SK-N-SH (cell line): Measurements from ENCODE around the gene PPARD. TPM values are rescaled to one million over a fixed set of nuclear protein-coding genes. Genes with fewer than 3 reads are reported as not detected.

Experiments
- CTCF ChIA-PET: fragments of 300-600, 350-600 bp; formaldehyde crosslinking; extraction: SDS; loops from one replicate; lab custom pipeline; 2021; lab: Yijun Ruan, JAX
- POLR2A ChIA-PET: fragments of 350-600 bp; sonication (Branson Sonifier 250); formaldehyde crosslinking; extraction: SDS; loops from one replicate; lab custom pipeline; 2020; ENCODE audit warnings: antibody characterized with exemption, inconsistent platforms; lab: Yijun Ruan, JAX
- DNase-seq: peaks from one replicate; pipeline ENCODE4 v3.0.0; 2012
- H2AFZ ChIP-seq: fragments of 200-600 bp; sonication (generic); 2 replicates; pipeline ENCODE4 v1.8.1; 2016; ENCODE audit warnings: antibody characterized with exemption, mild to moderate bottlenecking, low read depth
- H3F3A ChIP-seq: fragments of 200-600 bp; sonication (generic); replicated peaks from 2 replicates; pipeline ENCODE3; 2016; ENCODE audit warnings: antibody characterized with exemption, mild to moderate bottlenecking; ENCODE audit not compliant: insufficient read depth
- H3K27ac ChIP-seq, 2 experiments: fragments of 200-500 bp in 1 of 2; fragments of 200-600 bp in 1 of 2; sonication (Bioruptor generic) in 1 of 2; sonication (generic), shearing (Covaris generic) in 1 of 2; 2 replicates each; pipeline versions ENCODE4 v1.5.1 to v1.6.1; 2014 to 2016; ENCODE audit warnings: low read depth in 2 of 2, inconsistent platforms in 1 of 2, low read length in 1 of 2, mild to moderate bottlenecking in 1 of 2, mixed read lengths in 1 of 2
- H3K27me3 ChIP-seq: fragments of 200-600 bp; sonication (generic), shearing (Covaris generic); 2 replicates; pipeline ENCODE4 v1.6.1; 2016; ENCODE audit warnings: mixed run types; ENCODE audit not compliant: insufficient read depth
- H3K36me3 ChIP-seq, 2 experiments: fragments of 200-500 bp in 1 of 2; fragments of 200-600 bp in 1 of 2; sonication (Bioruptor generic) in 1 of 2; sonication (generic) in 1 of 2; replicated peaks in 1 of 2; 2 replicates each; pipeline versions ENCODE3 to v1.5.1; 2014 to 2016; ENCODE audit warnings: low read length in 1 of 2, mild to moderate bottlenecking in 1 of 2; ENCODE audit not compliant: insufficient read depth in 2 of 2, control insufficient read depth in 1 of 2
- H3K4me1 ChIP-seq, 2 experiments: fragments of 200-500 bp in 1 of 2; fragments of 200-600 bp in 1 of 2; sonication (Bioruptor generic) in 1 of 2; sonication (generic), shearing (Covaris generic) in 1 of 2; 2 replicates each; pipeline versions ENCODE4 v1.5.1 to v1.6.1; 2014 to 2016; ENCODE audit warnings: low read depth in 1 of 2, low read length in 1 of 2, mixed run types in 1 of 2; ENCODE audit not compliant: insufficient read depth in 2 of 2, control insufficient read depth in 1 of 2
- H3K4me2 ChIP-seq: fragments of 200-600 bp; sonication (generic), shearing (Covaris generic); 2 replicates; pipeline ENCODE4 v1.6.1; 2017; ENCODE audit warnings: mixed run types
- H3K4me3 ChIP-seq, 2 experiments: fragments of 200-500 bp in 1 of 2; fragments of 200-600 bp in 1 of 2; sonication (Bioruptor generic) in 1 of 2; sonication (generic), shearing (Covaris generic) in 1 of 2; 2 replicates each; pipeline versions ENCODE4 v1.5.1 to v1.8.1; 2014 to 2016; ENCODE audit warnings: low read depth in 2 of 2, inconsistent platforms in 1 of 2, low read length in 1 of 2, mild to moderate bottlenecking in 1 of 2, mixed read lengths in 1 of 2, moderate library complexity in 1 of 2
- H3K79me2 ChIP-seq: fragments of 200-600 bp; sonication (generic); 2 replicates; pipeline ENCODE4 v1.8.1; 2017; ENCODE audit warnings: mild to moderate bottlenecking; ENCODE audit not compliant: insufficient read depth
- H3K9ac ChIP-seq: fragments of 200-600 bp; sonication (generic); 2 replicates; pipeline ENCODE4 v1.6.1; 2017; ENCODE audit warnings: mixed run types
- H3K9me2 ChIP-seq: fragments of 200-600 bp; sonication (generic); 2 replicates; pipeline ENCODE4 v1.6.1; 2017; ENCODE audit warnings: mixed run types
- H3K9me3 ChIP-seq: fragments of 200-600 bp; sonication (generic); 2 replicates; pipeline ENCODE4 v1.6.1; 2017; ENCODE audit warnings: mixed run types, mild to moderate bottlenecking, moderate library complexity
- H4K20me1 ChIP-seq: fragments of 200-600 bp; sonication (generic); 2 replicates; pipeline ENCODE4 v1.6.1; 2017; ENCODE audit warnings: mild to moderate bottlenecking, mixed run types; ENCODE audit not compliant: insufficient read depth
- ELF1 ChIP-seq: IDR thresholded peaks from 2 replicates; pipeline ENCODE4 v1.4.0; 2012
- FOXJ3 ChIP-seq: sonication (generic); formaldehyde crosslinking; IDR thresholded peaks from 2 replicates; pipeline ENCODE4 v1.5.1; 2020; ENCODE audit warnings: mild to moderate bottlenecking, missing genetic modification reagents
- IRF3 ChIP-seq: fragments of 150-350 bp; IDR thresholded peaks from 2 replicates; pipeline ENCODE4 v1.6.1; 2016; ENCODE audit warnings: mild to moderate bottlenecking, low read depth, low read length
- NRF1 ChIP-seq: IDR thresholded peaks from 2 replicates; pipeline ENCODE4 v1.6.1; 2012; ENCODE audit warnings: low read depth, mild to moderate bottlenecking, low read length
- RAD21 ChIP-seq: IDR thresholded peaks from 2 replicates; pipeline ENCODE4 v1.6.1; 2012; ENCODE audit warnings: mild to moderate bottlenecking, low read length
- REST ChIP-seq: IDR thresholded peaks from 2 replicates; pipeline ENCODE4 v1.6.1; 2012; ENCODE audit warnings: mild to moderate bottlenecking, low read depth, low read length, moderate library complexity
- TCF12 ChIP-seq: IDR thresholded peaks from 2 replicates; pipeline ENCODE4 v1.4.0; 2012
- USF1 ChIP-seq: IDR thresholded peaks from 2 replicates; pipeline ENCODE4 v1.4.0; 2012; ENCODE audit warnings: low read depth, borderline replicate concordance
- WGBS: methylation state at CpG from one replicate; pipeline ENCODE4 v1.1.6; 2017; ENCODE audit warnings: low lambda C conversion rate; 5-methylcytosine and 5-hydroxymethylcytosine counted together
- polyA plus RNA-seq, 3 experiments: library from polyadenylated mRNA; depleted of rRNA; stranded (reverse); fragments of >200 nt; gene quantifications; 2 replicates each; pipeline ENCODE4 v1.2.3, GENCODE V29; 2012
- TF ChIP-seq, protein P1 (sequence below): fragments of 150-350 bp; IDR thresholded peaks from 2 replicates; pipeline ENCODE4 v1.6.1; 2017; ENCODE audit warnings: antibody characterized with exemption, low read length, low read depth, borderline replicate concordance
- TF ChIP-seq, protein P2 (sequence below): IDR thresholded peaks from 2 replicates; pipeline ENCODE4; 2012

PPARD gene
- polyA plus RNA-seq, 1 of the 3 experiments (the other 2 are of a cell fraction) = 13.3 TPM

DNA sequence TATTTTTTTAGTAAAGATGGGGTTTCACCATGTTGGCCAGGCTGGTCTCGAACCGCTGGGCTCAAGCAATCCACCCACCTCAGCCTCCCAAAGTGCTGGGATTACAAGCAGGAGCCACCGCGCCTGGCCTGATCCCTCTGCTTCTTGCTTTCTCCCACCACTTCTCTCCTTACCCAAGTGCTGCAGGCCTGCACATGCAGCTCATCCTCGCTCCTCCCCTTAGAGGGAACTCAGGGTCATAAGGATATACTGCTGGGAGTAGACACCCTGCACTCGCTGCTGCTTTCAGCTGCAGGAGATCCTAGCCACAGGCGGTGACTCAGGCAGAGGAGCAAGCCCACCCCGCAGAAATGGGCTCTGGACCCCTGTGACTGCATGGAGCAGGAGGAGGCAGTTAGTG is 69.7 kb downstream of the PPARD start:
- no peaks in the 10 kb centered on the region for H3K9me3 ChIP-seq
- H3K27me3 ChIP-seq = no peaks in the 10 kb centered on the region
- H3K79me2 ChIP-seq = no peaks in the 10 kb centered on the region
- H3K36me3 ChIP-seq = peaks cover 0 to 4% of the 10 kb centered on the region in 2 experiments
- no peaks in the 10 kb centered on the region for H3K9me2 ChIP-seq
- H3K27ac ChIP-seq = no peak overlapping the region
- CTCF ChIA-PET = interaction anchor here (0.7 to 1.9 kb wide), 4 partner anchors 9 to 70 kb away, joined by 3 to 5 read pairs (median 3); partner anchors contain the start of gene PPARD
- no peaks in the 10 kb centered on the region for H4K20me1 ChIP-seq
- POLR2A ChIA-PET = no interaction called here
- no peak for DNase-seq
- peaks cover 0 to 15% of the 10 kb centered on the region in 2 experiments; a peak in 1 of 4 replicates for H3K4me1 ChIP-seq
- no peak overlapping the region for H3K9ac ChIP-seq
- no peak overlapping the region for H2AFZ ChIP-seq
- H3F3A ChIP-seq = no peaks in the 10 kb centered on the region
- WGBS = 90% methylated on average over 8 of the region's 8 CpGs
- TF ChIP-seq ELF1 (no peak), USF1 (no peak), IRF3 (no peak), FOXJ3 (CRISPR knock-in tag) (no peak), REST (no peak), NRF1 (no peak)
- TF ChIP-seq, protein P1, sequence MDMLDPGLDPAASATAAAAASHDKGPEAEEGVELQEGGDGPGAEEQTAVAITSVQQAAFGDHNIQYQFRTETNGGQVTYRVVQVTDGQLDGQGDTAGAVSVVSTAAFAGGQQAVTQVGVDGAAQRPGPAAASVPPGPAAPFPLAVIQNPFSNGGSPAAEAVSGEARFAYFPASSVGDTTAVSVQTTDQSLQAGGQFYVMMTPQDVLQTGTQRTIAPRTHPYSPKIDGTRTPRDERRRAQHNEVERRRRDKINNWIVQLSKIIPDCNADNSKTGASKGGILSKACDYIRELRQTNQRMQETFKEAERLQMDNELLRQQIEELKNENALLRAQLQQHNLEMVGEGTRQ = no peak
- TF ChIP-seq, protein P2, sequence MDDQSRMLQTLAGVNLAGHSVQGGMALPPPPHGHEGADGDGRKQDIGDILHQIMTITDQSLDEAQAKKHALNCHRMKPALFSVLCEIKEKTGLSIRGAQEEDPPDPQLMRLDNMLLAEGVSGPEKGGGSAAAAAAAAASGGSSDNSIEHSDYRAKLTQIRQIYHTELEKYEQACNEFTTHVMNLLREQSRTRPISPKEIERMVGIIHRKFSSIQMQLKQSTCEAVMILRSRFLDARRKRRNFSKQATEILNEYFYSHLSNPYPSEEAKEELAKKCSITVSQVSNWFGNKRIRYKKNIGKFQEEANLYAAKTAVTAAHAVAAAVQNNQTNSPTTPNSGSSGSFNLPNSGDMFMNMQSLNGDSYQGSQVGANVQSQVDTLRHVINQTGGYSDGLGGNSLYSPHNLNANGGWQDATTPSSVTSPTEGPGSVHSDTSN = no peak
- no peak overlapping the region for H3K4me3 ChIP-seq
- H3K4me2 ChIP-seq = no peak overlapping the region

DNA sequence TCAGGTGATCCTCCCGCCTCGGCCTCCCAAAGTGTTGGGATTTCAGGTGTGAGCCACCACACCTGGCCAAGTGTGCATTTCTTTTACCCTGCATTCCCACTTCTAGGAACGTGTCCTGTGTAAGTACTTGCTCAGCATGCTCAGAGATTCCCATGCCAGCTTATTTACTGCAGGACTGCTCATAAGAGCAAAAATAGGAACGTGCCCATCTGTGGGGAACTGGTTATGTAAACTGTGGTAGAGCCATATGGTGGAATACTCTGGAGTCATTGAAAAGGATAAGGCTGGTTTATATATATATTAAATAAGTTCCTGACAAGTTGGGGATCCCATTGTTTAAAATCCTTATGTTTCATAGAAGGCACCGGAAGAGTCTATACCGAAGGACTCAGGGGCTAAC is 71.6 kb downstream of the PPARD start:
- Histone ChIP-seq H3K9me2 (no peaks in the 10 kb centered on the region), H3K27me3 (no peaks in the 10 kb centered on the region), H2AFZ (no peak overlapping the region), H3F3A (no peaks in the 10 kb centered on the region), H3K4me1 (peaks cover 0 to 24% of the 10 kb centered on the region in 2 experiments; a peak in 1 of 4 replicates), H3K79me2 (no peaks in the 10 kb centered on the region), H3K4me2 (no peak overlapping the region), H3K4me3 (no peak overlapping the region), H3K27ac (no peak overlapping the region), H3K9me3 (no peaks in the 10 kb centered on the region), H4K20me1 (no peaks in the 10 kb centered on the region), H3K36me3 (peaks cover 4% of the 10 kb centered on the region in 2 experiments), H3K9ac (no peak overlapping the region)
- POLR2A ChIA-PET = no interaction called here
- CTCF ChIA-PET = interaction anchor here (1.9 to 2.4 kb wide), 2 partner anchors 22 to 70 kb away, joined by 11 to 13 read pairs; no protein-coding TSS in a partner anchor
- TF ChIP-seq TCF12 = no peak
- TF ChIP-seq RAD21 = no peak
- no peak for DNase-seq
- WGBS = 99% methylated on average over 6 of the region's 6 CpGs
